ENCODE data around the gene ITGB5.

DNA sequence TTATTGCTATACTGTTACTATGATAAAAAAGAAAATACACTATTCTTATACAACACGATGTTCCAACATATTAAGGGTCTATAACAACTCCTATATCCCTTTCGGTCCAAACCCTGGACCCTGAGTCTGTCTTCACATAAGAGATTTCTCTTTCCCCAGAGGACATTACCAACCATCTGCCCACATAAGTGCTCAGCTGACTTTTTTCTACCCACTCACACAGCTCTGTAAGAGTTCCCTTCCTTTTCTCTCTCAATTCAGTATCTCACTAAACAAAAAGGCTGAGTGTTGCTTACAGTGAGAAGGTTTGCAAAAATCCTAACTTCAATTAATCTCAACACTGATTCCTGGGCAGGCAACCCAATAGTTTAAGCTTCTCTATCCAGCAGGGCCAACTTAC, 30.5 kb downstream of the ITGB5 start:
- no peak for TF ChIP-seq POLR2A (IDR thresholded peaks at IDR 0.05)
- TF ChIP-seq, protein P1, sequence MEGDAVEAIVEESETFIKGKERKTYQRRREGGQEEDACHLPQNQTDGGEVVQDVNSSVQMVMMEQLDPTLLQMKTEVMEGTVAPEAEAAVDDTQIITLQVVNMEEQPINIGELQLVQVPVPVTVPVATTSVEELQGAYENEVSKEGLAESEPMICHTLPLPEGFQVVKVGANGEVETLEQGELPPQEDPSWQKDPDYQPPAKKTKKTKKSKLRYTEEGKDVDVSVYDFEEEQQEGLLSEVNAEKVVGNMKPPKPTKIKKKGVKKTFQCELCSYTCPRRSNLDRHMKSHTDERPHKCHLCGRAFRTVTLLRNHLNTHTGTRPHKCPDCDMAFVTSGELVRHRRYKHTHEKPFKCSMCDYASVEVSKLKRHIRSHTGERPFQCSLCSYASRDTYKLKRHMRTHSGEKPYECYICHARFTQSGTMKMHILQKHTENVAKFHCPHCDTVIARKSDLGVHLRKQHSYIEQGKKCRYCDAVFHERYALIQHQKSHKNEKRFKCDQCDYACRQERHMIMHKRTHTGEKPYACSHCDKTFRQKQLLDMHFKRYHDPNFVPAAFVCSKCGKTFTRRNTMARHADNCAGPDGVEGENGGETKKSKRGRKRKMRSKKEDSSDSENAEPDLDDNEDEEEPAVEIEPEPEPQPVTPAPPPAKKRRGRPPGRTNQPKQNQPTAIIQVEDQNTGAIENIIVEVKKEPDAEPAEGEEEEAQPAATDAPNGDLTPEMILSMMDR (IDR thresholded peaks at IDR 0.05): no peak

Measured in right lobe of liver (tissue), 4 donors.